Measurements from ENCODE around the gene ZNF160.
"Not testable (repeated sequence)": the region's sequence is repeated elsewhere in the genome, so short reads cannot be mapped to it uniquely, and the experiment has no call there.

ZNF160 gene

GRCh38 chr19:53103234-53104203, at the start of gene ZNF160:
Gene ZNF160, minus strand, starts transcription at chr19:53103422. Its CDS starts 17,146 bp downstream, at chr19:53086276.
- DNase-seq: peak; percentile 98 to 99

- DNase-seq: no peak
These were observed 44.4 kb upstream of the ZNF160 start for GRCh38 chr19:53147645-53148044.

- DNase-seq: no peak
These were observed 37.1 kb upstream of the ZNF160 start for GRCh38 chr19:53140351-53140750.

- DNase-seq: no peak
These were observed 33.2 kb upstream of the ZNF160 start for GRCh38 chr19:53136432-53136831.

GRCh38 chr19:53132141-53132991, 29.1 kb upstream of the ZNF160 start, which contains the start of gene ZNF415:
Gene ZNF415, minus strand, starts transcription at chr19:53132910. Its CDS starts 10,234 bp downstream, at chr19:53122676.
- DNase-seq: peak; percentile 61 to 74

GRCh38 chr19:53131727-53132126, 28.5 kb upstream of the ZNF160 start:
- no peak for DNase-seq

- DNase-seq: no peak
These were observed 27.9 kb upstream of the ZNF160 start for GRCh38 chr19:53131085-53131590.

- no peak for DNase-seq
These were observed 27.3 kb upstream of the ZNF160 start for GRCh38 chr19:53130506-53130905.

GRCh38 chr19:53126733-53127526, 23.7 kb upstream of the ZNF160 start:
- not testable (repeated sequence) for DNase-seq

- DNase-seq: no peak
These were observed 20.2 kb upstream of the ZNF160 start for GRCh38 chr19:53123400-53123799.

- no peak for DNase-seq
These were observed 9.1 kb upstream of the ZNF160 start for GRCh38 chr19:53112286-53112685.

- DNase-seq: no peak
These were observed 6.3 kb upstream of the ZNF160 start for GRCh38 chr19:53109527-53109926.

GRCh38 chr19:53102756-53103233, 427 bp downstream of the ZNF160 start:
- DNase-seq: peak; percentile 41 to 46

GRCh38 chr19:53102206-53102755, 941 bp downstream of the ZNF160 start:
- DNase-seq: no peak

GRCh38 chr19:53101518-53101917, 1.7 kb downstream of the ZNF160 start:
- peak in 1 of 2 donors; percentile 3 for DNase-seq

GRCh38 chr19:53098570-53098969, 4.7 kb downstream of the ZNF160 start:
- not testable (repeated sequence) for DNase-seq

GRCh38 chr19:53096982-53097690, 6.1 kb downstream of the ZNF160 start:
- not testable (repeated sequence) for DNase-seq

GRCh38 chr19:53096579-53096978, 6.6 kb downstream of the ZNF160 start:
- not testable (repeated sequence) for DNase-seq

GRCh38 chr19:53094754-53095575, 8.3 kb downstream of the ZNF160 start:
- DNase-seq: no peak

- DNase-seq: no peak
These were observed 10.5 kb downstream of the ZNF160 start for GRCh38 chr19:53092723-53093122.
